Measurements from ENCODE around the gene ZNRF3. TPM values are rescaled to one million over a fixed set of nuclear protein-coding genes. Genes with fewer than 3 reads are reported as not detected.
A peak's percentile ranks its signal among the peaks of the same experiment; 100 is the strongest.
"Not testable (repeated sequence)": the region's sequence is repeated elsewhere in the genome, so short reads cannot be mapped to it uniquely, and the experiment has no call there.

ZNRF3 gene
- total RNA-seq, 2 donors from 2014 or later: 7.8 to 8.6 TPM

DNA sequence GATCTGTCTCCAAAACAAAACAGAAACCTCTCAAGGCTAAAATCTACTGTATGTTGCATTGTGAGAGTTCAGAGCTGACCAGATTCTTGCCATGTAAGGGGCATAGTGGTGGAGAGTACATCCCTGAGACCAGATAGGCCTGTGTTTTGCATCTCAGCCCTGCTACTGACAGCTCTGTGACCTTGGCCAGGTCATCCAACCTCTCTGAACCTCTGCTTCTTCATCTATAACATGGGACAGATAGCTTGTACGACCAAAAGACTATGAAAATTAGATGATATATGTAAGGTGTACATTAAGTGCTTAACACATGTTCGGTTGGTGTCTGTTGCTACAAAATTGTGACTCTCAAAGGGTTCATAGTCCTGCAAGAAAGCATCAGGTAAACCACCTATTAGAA is 22.9 kb downstream of the ZNRF3 start:
- TF ChIP-seq, protein P1, sequence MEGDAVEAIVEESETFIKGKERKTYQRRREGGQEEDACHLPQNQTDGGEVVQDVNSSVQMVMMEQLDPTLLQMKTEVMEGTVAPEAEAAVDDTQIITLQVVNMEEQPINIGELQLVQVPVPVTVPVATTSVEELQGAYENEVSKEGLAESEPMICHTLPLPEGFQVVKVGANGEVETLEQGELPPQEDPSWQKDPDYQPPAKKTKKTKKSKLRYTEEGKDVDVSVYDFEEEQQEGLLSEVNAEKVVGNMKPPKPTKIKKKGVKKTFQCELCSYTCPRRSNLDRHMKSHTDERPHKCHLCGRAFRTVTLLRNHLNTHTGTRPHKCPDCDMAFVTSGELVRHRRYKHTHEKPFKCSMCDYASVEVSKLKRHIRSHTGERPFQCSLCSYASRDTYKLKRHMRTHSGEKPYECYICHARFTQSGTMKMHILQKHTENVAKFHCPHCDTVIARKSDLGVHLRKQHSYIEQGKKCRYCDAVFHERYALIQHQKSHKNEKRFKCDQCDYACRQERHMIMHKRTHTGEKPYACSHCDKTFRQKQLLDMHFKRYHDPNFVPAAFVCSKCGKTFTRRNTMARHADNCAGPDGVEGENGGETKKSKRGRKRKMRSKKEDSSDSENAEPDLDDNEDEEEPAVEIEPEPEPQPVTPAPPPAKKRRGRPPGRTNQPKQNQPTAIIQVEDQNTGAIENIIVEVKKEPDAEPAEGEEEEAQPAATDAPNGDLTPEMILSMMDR (IDR thresholded peaks at IDR 0.05): no peak
- no peak for TF ChIP-seq POLR2A (IDR thresholded peaks at IDR 0.05)
- intact Hi-C loops (cut with DNase I): no loop called here
- DNase-seq (no peak), ATAC-seq (no peak)
- Histone ChIP-seq H3K27ac (no peak overlapping the region), H3K27me3 (no peaks in the 10 kb centered on the region), H3K4me3 (no peak overlapping the region), H3K4me1 (peaks cover 65% of the 10 kb centered on the region), H3K9me3 (no peaks in the 10 kb centered on the region), H3K36me3 (replicated peaks in 1 of 2; ENCODE audit: insufficient read depth in 1 of 2, low read depth in 2 of 2) (no peaks in the 10 kb centered on the region)
- WGBS, 2 donors: 96 to 100% methylated on average over 2 of the region's 2 CpGs

DNA sequence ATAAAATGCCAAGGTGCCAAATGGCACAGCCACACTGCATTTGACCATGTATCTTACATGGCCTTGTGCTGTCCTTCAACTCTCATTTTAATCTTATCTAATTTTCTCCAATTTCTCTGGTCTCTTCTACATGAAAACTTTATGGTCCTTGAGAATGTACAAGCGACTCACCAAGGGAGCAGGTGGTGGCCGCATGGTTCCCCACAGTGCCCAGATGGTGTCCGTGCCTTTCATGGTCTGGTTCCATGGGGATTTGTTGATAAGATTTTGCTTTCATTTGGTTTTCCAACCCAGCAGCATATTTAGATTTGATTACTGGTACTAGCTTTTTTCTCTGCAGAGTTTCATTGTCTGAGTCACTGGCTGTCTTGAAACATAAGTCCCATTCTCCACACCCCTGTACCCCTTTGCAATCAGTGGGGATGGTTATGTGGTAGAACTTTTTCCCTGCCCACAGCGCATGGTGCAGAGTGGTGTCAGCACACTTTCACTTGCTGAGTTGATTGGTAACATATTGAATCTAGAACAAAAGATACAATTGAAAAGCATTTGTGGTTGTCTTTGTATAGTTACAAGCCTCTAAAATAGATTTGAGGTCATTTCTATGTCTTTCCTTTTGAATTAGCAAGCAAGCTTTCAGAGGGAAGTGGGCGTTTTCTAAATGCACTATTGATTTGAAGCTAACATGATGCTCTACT is 24.1 kb downstream of the ZNRF3 start:
- TF ChIP-seq POLR2A (IDR thresholded peaks at IDR 0.05): no peak
- TF ChIP-seq, protein P1 (IDR thresholded peaks at IDR 0.05): no peak
- Histone ChIP-seq H3K4me1 (peaks cover 77% of the 10 kb centered on the region), H3K4me3 (no peak overlapping the region), H3K9me3 (no peaks in the 10 kb centered on the region), H3K27me3 (no peaks in the 10 kb centered on the region), H3K27ac (no peak overlapping the region), H3K36me3 (replicated peaks in 1 of 2; ENCODE audit: insufficient read depth in 1 of 2, low read depth in 2 of 2) (no peaks in the 10 kb centered on the region)
- ATAC-seq (no peak), DNase-seq (peak in 2 of 4 donors; percentile 19 to 58)
- WGBS, 2 donors: 51% methylated on average over 5 of the region's 5 CpGs
- intact Hi-C loops (cut with DNase I): no loop called here

DNA sequence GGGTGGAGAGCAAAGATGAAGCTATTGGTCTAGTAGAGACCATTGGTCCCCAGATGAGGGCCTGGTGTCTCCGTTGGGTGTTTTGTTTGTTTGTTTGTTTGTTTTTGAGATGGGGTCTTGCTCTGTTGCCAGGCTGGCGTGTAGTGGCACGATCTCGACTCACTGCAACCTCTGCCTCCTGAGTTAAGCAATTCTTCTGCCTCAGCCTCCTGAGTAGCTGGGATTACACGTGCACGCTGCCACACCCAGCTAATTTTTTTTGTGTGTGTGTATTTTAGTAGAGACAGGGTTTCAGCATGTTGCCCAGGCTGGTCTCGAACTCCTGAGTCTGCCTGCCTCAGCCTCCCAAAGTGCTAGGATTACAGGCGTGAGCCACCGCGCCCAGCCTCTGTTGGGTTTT is 25.4 kb downstream of the ZNRF3 start:
- ATAC-seq; H3K27ac ChIP-seq; DNase-seq; H3K36me3 ChIP-seq (replicated peaks in 1 of 2; ENCODE audit: insufficient read depth in 1 of 2, low read depth in 2 of 2); H3K27me3 ChIP-seq; H3K4me3 ChIP-seq; intact Hi-C loops (cut with DNase I); H3K9me3 ChIP-seq: not testable (repeated sequence)
- WGBS, 2 donors: 93 to 97% methylated on average over 10 of the region's 10 CpGs
- H3K4me1 ChIP-seq: peaks cover 71% of the 10 kb centered on the region

DNA sequence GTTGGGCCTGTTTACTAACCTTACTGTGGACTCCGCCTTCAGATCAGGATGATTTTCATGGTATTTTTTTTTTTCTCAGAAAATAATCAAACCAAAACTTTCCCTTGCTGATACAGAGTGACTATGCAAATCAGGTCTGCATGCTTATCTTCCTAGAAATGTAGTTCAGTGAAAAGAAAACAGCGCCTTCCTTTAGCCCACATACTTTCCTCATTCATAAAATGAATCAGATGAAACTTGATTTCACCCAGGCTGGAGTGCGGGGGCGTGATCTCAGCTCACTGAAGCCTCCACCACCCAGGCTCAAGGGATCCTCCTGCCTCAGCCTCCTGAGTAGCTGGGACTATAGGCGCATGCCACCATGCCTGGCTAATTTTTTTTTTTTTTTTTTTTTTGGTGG is 26.0 kb downstream of the ZNRF3 start:
- intact Hi-C loops (cut with DNase I): no loop called here
- Histone ChIP-seq H3K36me3 (replicated peaks in 1 of 2; ENCODE audit: insufficient read depth in 1 of 2, low read depth in 2 of 2) (no peaks in the 10 kb centered on the region), H3K27ac (no peak overlapping the region), H3K27me3 (no peaks in the 10 kb centered on the region), H3K4me1 (peaks cover 65% of the 10 kb centered on the region), H3K4me3 (no peak overlapping the region), H3K9me3 (no peaks in the 10 kb centered on the region)
- ATAC-seq (no peak), DNase-seq (no peak)
- TF ChIP-seq POLR2A (IDR thresholded peaks at IDR 0.05): no peak
- TF ChIP-seq, protein P1 (IDR thresholded peaks at IDR 0.05): no peak
- WGBS, 2 donors: 88 to 94% methylated on average over 5 of the region's 5 CpGs

DNA sequence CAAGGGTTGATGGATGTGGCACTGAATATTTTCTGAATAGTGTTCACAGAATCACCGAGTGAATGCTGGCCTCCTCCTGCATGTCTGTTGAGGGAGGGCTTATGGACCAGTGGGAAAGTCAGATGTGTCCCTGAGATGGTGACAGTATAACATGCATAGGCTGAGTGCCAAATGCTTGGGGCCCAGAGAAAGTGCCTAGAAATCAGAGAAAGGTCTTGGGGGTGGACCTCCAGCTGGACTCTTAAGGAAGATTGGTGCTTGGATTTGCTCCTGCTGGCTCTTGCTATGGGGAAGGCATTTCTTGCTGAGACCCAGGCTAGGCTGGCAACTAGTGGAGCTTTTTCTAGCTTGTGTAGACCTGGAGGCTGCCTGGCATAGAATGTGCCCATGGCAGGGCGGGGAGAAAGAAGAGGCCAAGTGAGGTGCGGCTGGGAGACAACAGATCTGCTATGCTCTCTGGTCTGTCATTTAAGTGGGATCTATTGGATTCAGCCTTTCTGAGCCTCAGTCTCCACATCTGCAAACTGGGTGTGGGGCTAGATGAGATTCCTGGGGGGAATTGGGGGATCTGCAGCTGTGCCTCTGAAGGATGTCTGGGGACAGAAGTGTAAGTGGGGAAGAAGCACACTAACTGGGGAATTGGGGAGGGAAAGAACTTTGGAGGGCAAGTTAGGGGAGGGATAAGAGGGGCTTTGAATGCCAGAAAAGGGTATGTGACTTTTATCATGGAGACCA is 27.4 kb downstream of the ZNRF3 start:
- ATAC-seq (no peak), DNase-seq (no peak)
- Histone ChIP-seq H3K9me3 (no peaks in the 10 kb centered on the region), H3K4me1 (peaks cover 52% of the 10 kb centered on the region), H3K27me3 (no peaks in the 10 kb centered on the region), H3K36me3 (replicated peaks in 1 of 2; ENCODE audit: insufficient read depth in 1 of 2, low read depth in 2 of 2) (no peaks in the 10 kb centered on the region), H3K27ac (peak overlapping the region; percentile 19 to 74 (median 48)), H3K4me3 (no peak overlapping the region)
- 74 to 83% methylated on average over 3 of the region's 3 CpGs for WGBS, 2 donors
- intact Hi-C loops (cut with DNase I): loop anchor here (5.0 kb wide), 1 partner anchor 117 kb away; no protein-coding TSS in a partner anchor
- no peak for TF ChIP-seq POLR2A (IDR thresholded peaks at IDR 0.05)
- TF ChIP-seq, protein P1 (IDR thresholded peaks at IDR 0.05): no peak

Measured in body of pancreas (tissue), 4 donors.